Activated CD4-positive, alpha-beta T cell treated with anti-CD3 and anti-CD28 coated beads, Interleukin-2, amount 10 ng/mL, durations not matched to agents 7 days and 5 days (primary cell): ENCODE data around the gene PLCB3. TPM values are rescaled to one million over a fixed set of nuclear protein-coding genes. Genes with fewer than 3 reads are reported as not detected.

Source experiments
- CTCF ChIA-PET: fragments of 350-600 bp; sonication (Branson Sonifier 250); formaldehyde crosslinking; loops from one replicate; lab custom pipeline; 2021; ENCODE audit warnings: antibody characterized with exemption; lab: Charles Lee
- POLR2A ChIA-PET: fragments of 350-600 bp; sonication (Branson Sonifier 250); formaldehyde crosslinking; loops from one replicate; lab custom pipeline; 2021; ENCODE audit warnings: antibody characterized with exemption; lab: Charles Lee
- DNase-seq: peaks from one replicate; pipeline ENCODE4 v3.0.0-alpha.2; 2020
- H3K27ac Mint-ChIP-seq: one replicate; pipeline ENCODE4 v1.8.0; 2021; ENCODE audit warnings: mild to moderate bottlenecking, moderate library complexity, mixed read lengths
- H3K27me3 Mint-ChIP-seq: one replicate; pipeline ENCODE4 v1.8.0; 2021; ENCODE audit warnings: mixed read lengths
- H3K36me3 Mint-ChIP-seq: one replicate; pipeline ENCODE4 v1.8.0; 2021; ENCODE audit warnings: low read depth, mixed read lengths
- H3K4me1 Mint-ChIP-seq: one replicate; pipeline ENCODE4 v1.8.0; 2021; ENCODE audit warnings: mixed read lengths
- H3K4me3 Mint-ChIP-seq: one replicate; pipeline ENCODE4 v1.8.0; 2021; ENCODE audit warnings: mild to moderate bottlenecking, moderate library complexity, mixed read lengths
- H3K9me3 Mint-ChIP-seq: one replicate; pipeline ENCODE4 v1.8.0; 2021; ENCODE audit warnings: mixed read lengths
- total RNA-seq, 2 experiments: library from RNA; stranded (reverse); gene quantifications; one replicate each; pipeline ENCODE4 v1.2.3, GENCODE V29; 2021

PLCB3 gene
- total RNA-seq, 2 experiments from 2014 or later, result 11.6 to 12.4 TPM

DNA sequence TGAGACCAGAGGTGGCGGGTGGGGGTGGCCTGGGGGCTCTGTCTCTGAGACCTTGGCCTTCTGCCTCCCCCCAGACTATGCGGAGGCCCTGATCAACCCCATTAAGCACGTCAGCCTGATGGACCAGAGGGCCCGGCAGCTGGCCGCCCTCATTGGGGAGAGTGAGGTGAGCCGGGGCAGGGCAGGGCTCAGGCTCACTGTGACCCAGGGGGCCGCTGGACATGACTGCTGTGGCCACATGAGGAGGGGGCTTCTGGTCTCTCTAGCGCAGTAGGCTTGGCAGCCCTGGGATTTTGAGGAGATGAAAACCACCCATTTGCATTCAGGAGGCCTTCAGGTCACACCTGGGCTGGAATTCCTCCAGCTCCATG lies 12.6 kb downstream of the PLCB3 start:
- CTCF ChIA-PET, result interaction anchor here (0.6 to 12.3 kb wide), 6 partner anchors 9 to 53 kb away, joined by 3 to 162 read pairs (median 4); partner anchors contain the start of genes PLCB3, PPP1R14B and TRMT112
- Mint-ChIP-seq H3K9me3 (no peaks in the 10 kb centered on the region), H3K27me3 (no peaks in the 10 kb centered on the region), H3K4me3 (no peak overlapping the region), H3K4me1 (peaks cover 24% of the 10 kb centered on the region), H3K27ac (peak overlapping the region; percentile 50), H3K36me3 (peaks cover 12% of the 10 kb centered on the region)
- no peak for DNase-seq
- POLR2A ChIA-PET, result no interaction called here

- peaks cover 9% of the 10 kb centered on the region for H3K36me3 Mint-ChIP-seq
These were observed 13.1 kb downstream of the PLCB3 start for GRCh38 chr11:64264371-64264852.

GRCh38 chr11:64265176-64266160 lies 14.1 kb downstream of the PLCB3 start:
- no peak overlapping the region for H3K4me3 Mint-ChIP-seq
- no peak for DNase-seq
- no peak overlapping the region for H3K27ac Mint-ChIP-seq
- H3K4me1 Mint-ChIP-seq, result peaks cover 18% of the 10 kb centered on the region
- POLR2A ChIA-PET, result no interaction called here
- CTCF ChIA-PET, result interaction anchor here (1.5 to 12.3 kb wide), 4 partner anchors 11 to 38 kb away, joined by 3 to 162 read pairs (median 8); partner anchors contain the start of genes PLCB3 and PPP1R14B
- no peaks in the 10 kb centered on the region for H3K27me3 Mint-ChIP-seq
- H3K36me3 Mint-ChIP-seq, result peaks cover 1% of the 10 kb centered on the region
- no peaks in the 10 kb centered on the region for H3K9me3 Mint-ChIP-seq

More at GRCh38 chr11:64264371-64264852, 13.1 kb downstream of the PLCB3 start:
- Mint-ChIP-seq H3K4me1 (peaks cover 23% of the 10 kb centered on the region), H3K4me3 (no peak overlapping the region), H3K27ac (peak overlapping the region; percentile 50), H3K27me3 (no peaks in the 10 kb centered on the region), H3K9me3 (no peaks in the 10 kb centered on the region)
- ChIA-PET CTCF (interaction anchor here (1.0 to 12.3 kb wide), 5 partner anchors 10 to 53 kb away, joined by 3 to 162 read pairs (median 3); partner anchors contain the start of genes PLCB3, PPP1R14B and TRMT112), POLR2A (no interaction called here)
- DNase-seq, result no peak

DNA sequence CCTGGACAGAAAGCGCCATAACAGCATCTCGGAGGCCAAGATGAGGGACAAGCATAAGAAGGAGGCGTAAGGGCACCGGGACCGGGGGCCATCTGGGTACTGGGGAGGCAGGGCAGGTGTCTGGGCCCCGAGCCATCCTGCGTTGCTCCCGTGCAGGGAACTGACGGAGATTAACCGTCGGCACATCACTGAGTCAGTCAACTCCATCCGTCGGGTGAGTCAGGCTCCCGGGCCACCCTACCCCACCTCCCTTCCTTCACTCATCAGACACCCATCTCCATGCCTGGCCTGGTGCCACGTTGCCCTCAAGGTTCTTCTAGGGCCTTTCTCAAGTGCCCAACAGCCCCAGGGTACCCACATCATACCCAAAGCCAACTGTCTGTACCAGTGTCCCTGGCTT lies 15.0 kb downstream of the PLCB3 start:
- Mint-ChIP-seq H3K27me3 (no peaks in the 10 kb centered on the region), H3K9me3 (no peaks in the 10 kb centered on the region), H3K4me1 (peaks cover 18% of the 10 kb centered on the region), H3K27ac (peak overlapping the region; percentile 36), H3K4me3 (no peak overlapping the region), H3K36me3 (peaks cover 1% of the 10 kb centered on the region)
- POLR2A ChIA-PET, result no interaction called here
- CTCF ChIA-PET, result interaction anchor here (3.2 to 12.3 kb wide), 2 partner anchors 12 to 19 kb away, joined by 12 to 162 read pairs; partner anchors contain the start of genes PLCB3 and PPP1R14B
- DNase-seq, result no peak

DNA sequence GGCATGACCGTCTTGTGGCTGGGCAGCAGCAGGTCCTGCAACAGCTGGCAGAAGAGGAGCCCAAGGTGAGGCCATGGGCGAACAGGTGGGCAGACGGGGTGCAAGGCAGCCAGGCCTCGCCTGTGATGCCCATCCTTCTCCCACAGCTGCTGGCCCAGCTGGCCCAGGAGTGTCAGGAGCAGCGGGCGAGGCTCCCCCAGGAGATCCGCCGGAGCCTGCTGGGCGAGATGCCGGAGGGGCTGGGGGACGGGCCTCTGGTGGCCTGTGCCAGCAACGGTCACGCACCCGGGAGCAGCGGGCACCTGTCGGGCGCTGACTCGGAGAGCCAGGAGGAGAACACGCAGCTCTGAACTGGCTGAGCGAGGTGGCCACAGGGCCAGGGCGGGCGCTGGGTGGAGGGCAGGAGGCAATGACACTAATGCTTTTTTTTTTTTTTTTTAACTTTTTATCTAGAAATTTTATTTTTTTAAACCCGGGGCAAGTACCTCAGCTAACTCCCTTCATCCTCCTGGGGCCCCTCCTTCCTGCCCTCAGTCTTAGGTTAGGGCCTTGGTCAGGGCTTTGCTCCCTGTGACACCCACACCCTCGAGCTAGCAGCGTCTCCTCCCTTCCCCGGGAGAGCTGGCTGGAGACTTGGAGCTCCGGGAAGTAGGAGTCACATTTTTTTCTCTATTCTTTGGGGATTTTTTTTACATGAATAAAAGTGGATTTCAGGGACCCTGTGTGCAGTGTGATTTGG lies 16.0 kb downstream of the PLCB3 start:
- Mint-ChIP-seq H3K27me3 (no peaks in the 10 kb centered on the region), H3K27ac (peak overlapping the region; percentile 92), H3K4me1 (peaks cover 25% of the 10 kb centered on the region), H3K36me3 (peaks cover 1% of the 10 kb centered on the region), H3K4me3 (no peak overlapping the region), H3K9me3 (no peaks in the 10 kb centered on the region)
- no peak for DNase-seq
- CTCF ChIA-PET, result interaction anchor here (0.8 to 12.3 kb wide), 4 partner anchors 11 to 36 kb away, joined by 3 to 162 read pairs (median 12); partner anchors contain the start of genes PLCB3 and PPP1R14B
- POLR2A ChIA-PET, result no interaction called here

DNA sequence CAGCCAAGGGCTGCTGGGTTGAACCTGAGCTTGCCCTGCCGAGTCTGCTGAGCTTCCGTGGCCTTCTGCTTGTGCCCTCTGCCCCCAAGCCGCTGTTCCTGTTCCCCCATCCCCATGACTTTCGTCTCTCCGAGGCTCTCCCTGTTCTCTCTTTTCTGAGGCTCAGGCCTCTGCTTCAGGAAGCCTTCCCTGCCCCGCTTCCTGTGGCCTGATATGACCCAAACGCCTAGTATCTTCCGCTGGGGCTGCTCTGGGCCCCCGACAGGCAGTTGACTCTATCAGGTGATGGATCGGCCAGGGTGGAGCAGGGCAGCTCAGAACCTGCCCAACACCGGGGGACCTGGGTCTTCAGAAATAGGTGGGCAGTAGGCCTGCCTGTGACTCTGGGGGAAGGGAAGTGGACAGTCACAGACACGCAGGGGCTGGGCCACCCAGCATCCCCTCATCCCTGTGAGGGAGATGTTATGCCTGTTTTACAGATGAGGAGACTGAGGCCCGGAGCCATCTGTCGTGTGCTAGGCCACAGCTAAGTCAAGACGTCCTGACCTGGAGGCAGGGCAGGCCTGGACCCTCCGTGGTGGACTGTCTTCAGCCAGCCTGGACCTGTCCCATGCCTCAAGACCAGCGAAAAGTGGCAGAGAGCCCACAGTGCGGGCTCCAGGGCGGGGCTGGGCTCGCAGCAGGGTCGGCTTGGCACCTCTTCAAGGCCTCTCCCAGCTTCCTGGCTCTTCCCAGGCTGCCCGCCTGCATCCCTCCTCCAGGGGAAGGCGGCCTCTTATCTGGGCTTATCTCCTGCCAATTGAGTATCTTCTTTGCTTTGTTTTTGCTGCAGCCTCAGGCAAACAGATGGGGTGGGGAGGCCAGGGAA lies 16.9 kb downstream of the PLCB3 start:
- H3K27me3 Mint-ChIP-seq, result no peaks in the 10 kb centered on the region
- H3K9me3 Mint-ChIP-seq, result no peaks in the 10 kb centered on the region
- no peaks in the 10 kb centered on the region for H3K36me3 Mint-ChIP-seq
- H3K4me1 Mint-ChIP-seq, result peaks cover 26% of the 10 kb centered on the region
- ChIA-PET POLR2A (interaction anchor here (0.6 to 1.0 kb wide), 2 partner anchors 17 to 33 kb away, joined by 3 to 4 read pairs; partner anchors contain the start of gene BAD), CTCF (interaction anchor here (0.7 to 12.3 kb wide), 11 partner anchors 7 to 81 kb away, joined by 3 to 162 read pairs (median 5); partner anchors contain the start of genes BAD, CATSPERZ, GPR137 and PLCB3)
- peak overlapping the region; percentile 92 for H3K27ac Mint-ChIP-seq
- H3K4me3 Mint-ChIP-seq, result peak overlapping the region; percentile 88
- DNase-seq, result no peak

DNA sequence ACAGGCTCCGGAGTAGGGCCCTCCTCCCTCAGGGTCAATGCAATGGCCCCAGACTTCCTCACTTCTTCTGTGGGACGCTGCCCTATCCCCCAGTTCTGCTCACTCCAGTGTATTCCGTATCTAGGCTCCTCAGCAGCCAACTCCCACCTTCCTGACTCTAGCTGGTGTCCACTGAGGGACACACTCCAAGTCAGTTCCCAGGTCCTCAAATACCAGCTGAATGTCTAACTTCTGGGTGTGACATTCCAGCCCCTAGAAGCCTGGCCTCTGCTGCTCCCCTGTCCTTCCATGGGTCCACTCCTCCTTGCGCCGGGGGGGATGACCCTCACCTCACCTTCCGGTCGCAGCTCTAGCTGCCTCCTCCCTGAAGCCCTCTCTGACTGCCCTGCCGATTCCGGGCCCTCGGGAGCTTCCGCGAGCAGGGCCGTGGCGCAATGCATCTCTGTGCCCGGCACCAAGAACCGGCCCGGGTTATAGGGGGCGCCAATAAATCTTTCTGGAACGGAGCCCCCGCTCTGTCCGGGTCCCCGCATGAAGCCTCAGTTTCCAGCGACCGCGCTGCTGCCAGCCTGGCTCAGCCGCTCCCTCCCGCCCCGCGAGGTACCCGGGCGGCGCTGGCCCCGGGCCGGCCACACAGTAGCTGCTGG lies 17.7 kb downstream of the PLCB3 start:
- H3K9me3 Mint-ChIP-seq, result no peaks in the 10 kb centered on the region
- H3K27me3 Mint-ChIP-seq, result no peaks in the 10 kb centered on the region
- H3K36me3 Mint-ChIP-seq, result peaks cover 3% of the 10 kb centered on the region
- peak overlapping the region; percentile 88 for H3K4me3 Mint-ChIP-seq
- peak; percentile 51 for DNase-seq
- peak overlapping the region; percentile 92 for H3K27ac Mint-ChIP-seq
- POLR2A ChIA-PET, result interaction anchor here (0.6 to 1.3 kb wide), 3 partner anchors 16 to 34 kb away, joined by 3 to 4 read pairs (median 4); partner anchors contain the start of gene BAD
- peaks cover 26% of the 10 kb centered on the region for H3K4me1 Mint-ChIP-seq
- CTCF ChIA-PET, result interaction anchor here (0.7 to 12.3 kb wide), 10 partner anchors 8 to 82 kb away, joined by 3 to 162 read pairs (median 6); partner anchors contain the start of genes BAD, CATSPERZ, GPR137 and PLCB3

DNA sequence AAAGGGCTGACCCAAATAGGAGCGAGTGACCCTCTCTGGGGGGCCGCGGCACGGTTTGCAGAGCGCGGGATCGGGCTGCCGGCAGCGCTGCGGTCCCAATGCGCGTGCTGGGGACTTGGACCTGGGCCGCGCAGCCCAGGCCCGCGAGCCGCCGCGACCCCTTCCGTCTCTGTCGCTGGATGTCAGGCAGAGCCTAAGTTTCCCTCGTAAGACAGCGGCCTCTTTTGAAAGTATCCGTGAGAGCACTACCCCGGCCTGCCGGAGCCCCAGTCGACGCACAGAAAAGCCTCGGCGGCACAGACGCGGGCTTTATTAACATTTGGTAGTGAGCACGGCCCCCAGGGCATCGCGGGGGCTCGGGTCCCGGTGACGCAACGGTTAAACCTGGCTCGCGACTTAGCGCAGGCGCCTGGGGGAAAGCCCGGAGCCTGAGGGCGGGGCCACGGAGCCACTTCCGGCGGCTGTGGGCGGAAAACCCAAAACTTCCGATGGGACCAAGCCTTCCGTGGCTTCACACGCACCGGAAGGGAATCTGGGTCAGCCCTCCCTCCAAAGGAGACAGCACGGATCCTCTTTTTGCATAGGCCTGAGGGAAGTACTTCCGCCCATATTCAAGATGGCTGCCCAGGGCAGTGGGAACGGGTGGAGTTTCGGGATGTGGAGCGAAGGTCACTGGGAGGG lies 18.4 kb downstream of the PLCB3 start:
- Mint-ChIP-seq H3K36me3 (peaks cover 5% of the 10 kb centered on the region), H3K27me3 (no peaks in the 10 kb centered on the region), H3K9me3 (no peaks in the 10 kb centered on the region), H3K4me3 (peak overlapping the region; percentile 88), H3K27ac (peak overlapping the region; percentile 92), H3K4me1 (peaks cover 26% of the 10 kb centered on the region)
- POLR2A ChIA-PET, result interaction anchor here (0.7 to 1.3 kb wide), 3 partner anchors 15 to 70 kb away, joined by 3 to 4 read pairs (median 4); partner anchors contain the start of genes BAD and CCDC88B
- CTCF ChIA-PET, result interaction anchor here (0.8 to 12.3 kb wide), 12 partner anchors 9 to 83 kb away, joined by 3 to 162 read pairs (median 6); partner anchors contain the start of genes BAD, CATSPERZ, FERMT3 and GPR137
- peak; percentile 97 for DNase-seq

- Mint-ChIP-seq H3K4me3 (no peak overlapping the region), H3K27ac (no peak overlapping the region), H3K4me1 (peaks cover 8% of the 10 kb centered on the region), H3K9me3 (no peaks in the 10 kb centered on the region), H3K36me3 (peaks cover 13% of the 10 kb centered on the region), H3K27me3 (no peaks in the 10 kb centered on the region)
- no peak for DNase-seq
- CTCF ChIA-PET, result interaction anchor here (0.9 to 1.7 kb wide), 8 partner anchors 10 to 57 kb away, joined by 3 to 5 read pairs (median 3); partner anchors contain the start of gene PPP1R14B
- POLR2A ChIA-PET, result no interaction called here
These were observed 23.9 kb downstream of the PLCB3 start for GRCh38 chr11:64275031-64275800.

DNA sequence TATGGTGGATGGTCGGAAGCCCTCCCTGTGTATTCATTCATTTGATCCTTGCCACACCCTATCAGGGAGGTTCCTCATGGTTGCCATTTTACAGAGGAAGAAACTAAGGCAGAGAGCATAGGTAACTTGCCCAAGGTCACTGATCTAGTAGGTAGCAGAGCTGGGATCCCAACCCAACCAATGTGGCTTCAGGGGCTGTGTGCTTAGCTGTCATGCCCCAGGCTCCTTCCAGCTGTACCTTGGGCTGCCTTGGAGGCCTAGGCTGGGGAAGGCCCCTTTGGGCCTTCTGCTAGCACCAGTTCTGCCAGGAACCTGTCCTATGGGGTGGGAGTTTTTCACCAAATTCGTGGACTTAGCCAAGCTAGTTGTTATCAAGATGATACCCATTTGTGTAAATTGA lies 24.5 kb downstream of the PLCB3 start:
- Mint-ChIP-seq H3K4me3 (no peak overlapping the region), H3K4me1 (peaks cover 8% of the 10 kb centered on the region), H3K9me3 (no peaks in the 10 kb centered on the region), H3K36me3 (peaks cover 13% of the 10 kb centered on the region), H3K27ac (no peak overlapping the region), H3K27me3 (no peaks in the 10 kb centered on the region)
- ChIA-PET POLR2A (no interaction called here), CTCF (interaction anchor here (0.9 to 1.7 kb wide), 8 partner anchors 9 to 57 kb away, joined by 3 to 5 read pairs (median 3); partner anchors contain the start of gene PPP1R14B)
- DNase-seq, result no peak
